ENCODE measurements around the gene DRGX.

The DRGX gene

DNA sequence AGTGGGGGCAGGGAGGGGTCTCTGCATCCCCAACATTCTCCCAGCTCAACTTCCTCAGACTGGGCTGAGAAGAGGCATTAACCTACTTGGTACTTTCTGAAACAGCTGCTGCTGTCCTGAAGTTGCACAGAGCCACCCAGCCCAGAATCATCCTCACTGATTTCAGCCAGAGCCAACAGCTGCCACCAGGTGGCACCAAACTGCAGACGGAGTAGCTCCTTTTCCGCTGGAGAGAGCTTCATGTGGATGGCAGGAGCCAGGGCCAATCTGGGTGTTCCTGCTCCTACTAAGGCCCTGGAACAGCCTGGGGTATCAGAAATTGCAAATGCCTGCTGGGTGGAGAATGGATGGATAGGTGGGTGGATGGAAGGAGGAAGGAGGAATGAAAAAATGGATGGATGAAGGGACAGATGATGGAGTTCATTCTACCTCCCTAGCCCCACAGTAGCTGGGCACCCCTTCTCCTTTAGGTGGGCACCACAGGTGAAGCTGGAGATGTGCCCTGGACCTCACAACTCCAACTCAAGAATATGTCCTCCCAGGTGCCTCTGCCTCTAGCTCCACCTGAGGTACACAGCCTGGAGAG, 11.8 kb upstream of the DRGX start:
- DNase-seq: peak; percentile 57

GRCh38 chr10:49407151-49407550, 11.3 kb upstream of the DRGX start:
- DNase-seq: no peak

DNA sequence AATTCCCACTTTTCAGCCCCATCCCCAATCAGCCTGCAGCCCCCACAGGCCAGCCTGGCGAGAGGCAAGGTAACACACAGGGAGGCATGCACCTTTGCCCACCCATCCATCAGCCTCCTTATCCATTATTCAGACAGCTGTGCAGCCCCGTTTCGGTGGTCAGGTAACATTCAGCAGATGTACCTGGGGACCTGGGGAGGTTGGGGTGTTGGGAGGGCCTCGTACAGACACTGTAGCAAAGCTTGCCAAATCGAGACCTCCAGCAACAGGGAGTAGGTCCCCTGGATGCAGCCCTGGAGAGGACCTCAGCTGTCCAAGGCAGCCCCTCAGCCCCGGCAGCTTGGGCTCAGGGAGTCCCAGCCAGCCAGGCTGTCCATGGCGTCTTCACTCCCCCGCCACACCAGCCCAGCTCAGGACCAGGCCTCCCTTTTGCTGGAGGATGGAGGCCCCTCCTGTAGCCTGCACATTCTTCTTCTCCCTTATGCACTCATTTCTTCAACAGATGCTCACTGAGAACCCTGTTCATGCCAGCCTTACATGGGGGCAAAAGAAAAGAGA, 8.5 kb upstream of the DRGX start:
- DNase-seq: no peak

- no peak for DNase-seq
These were observed 7.5 kb upstream of the DRGX start for GRCh38 chr10:49403363-49403762.

DNA sequence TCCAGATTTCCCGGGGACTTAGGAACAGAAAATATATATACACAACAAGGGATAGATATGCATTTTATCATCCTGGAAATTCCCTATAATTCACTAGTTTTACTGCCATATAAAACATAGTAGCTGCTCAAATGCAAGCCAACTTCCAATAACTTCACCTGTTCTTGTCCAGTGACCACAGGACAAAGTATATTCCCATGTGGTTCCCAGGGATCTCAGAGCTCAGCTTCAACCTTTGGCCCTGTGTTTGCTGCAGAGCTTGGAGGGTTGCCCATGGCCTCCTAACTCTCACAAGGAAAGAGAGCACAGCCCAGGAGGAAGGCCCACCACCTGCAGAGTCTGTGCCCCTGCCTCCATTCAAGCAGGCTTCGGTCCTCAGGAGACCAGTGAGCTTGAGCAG, 4.5 kb upstream of the DRGX start:
- no peak for DNase-seq

DNA sequence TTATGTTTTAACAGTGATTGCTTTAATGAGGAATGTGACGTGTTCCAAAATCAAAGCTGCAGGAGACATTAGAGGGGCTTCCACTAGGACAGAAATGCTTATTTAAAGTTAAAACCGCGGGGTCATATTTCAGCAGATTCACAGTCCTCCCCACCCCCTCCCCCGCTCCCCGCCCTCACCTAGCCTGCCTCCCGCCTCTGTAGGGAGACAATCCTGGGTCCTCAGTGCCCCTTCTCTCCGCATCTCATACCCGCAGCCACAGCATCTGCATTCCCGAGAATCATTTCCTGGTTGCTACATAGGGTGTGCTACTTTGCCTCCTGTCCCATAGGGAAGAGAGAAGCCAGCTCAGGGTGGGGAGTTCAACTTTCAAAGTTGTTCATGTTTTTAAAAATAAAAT, 3.1 kb upstream of the DRGX start:
- no peak for DNase-seq

DNA sequence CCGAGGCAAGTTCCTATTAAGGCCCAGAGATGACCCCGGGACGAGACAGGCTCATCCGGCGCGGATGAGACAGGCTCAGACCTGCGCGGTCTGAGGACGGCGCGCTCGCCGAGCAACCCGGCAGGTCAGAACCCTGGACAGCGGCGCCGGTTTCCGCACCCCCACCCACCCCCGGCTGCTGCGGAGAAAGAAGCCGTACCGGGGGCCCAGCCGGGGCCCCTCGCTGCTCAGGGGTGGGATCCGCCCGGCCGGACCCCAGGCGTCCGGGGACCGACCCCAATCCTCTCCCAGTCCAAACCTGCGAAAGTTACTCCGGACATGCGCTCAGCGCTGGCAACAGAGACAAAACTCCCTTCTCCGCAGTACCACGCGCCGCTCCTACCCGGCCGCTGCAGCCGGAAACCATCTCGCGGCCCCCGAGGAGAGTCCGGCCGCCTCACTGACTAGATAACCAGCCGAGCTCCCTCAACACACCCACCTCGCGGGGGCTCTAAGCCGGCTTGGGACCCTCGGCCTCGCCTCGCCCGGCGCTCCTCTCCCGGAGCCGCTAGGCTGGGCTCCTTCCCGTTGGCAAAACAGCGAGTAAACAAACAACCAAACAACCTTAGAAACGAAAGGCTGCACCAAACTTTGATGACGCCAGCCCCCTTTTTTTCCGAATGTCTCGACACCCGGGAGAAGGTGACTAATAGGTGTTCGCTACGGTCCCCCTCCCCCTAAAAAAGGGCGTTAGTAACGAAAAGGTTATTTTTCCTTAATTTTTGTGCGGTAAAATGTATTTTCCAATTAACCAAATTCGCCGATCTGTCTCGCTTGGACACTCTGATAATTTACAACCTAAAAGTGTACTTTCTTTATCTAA, 2.3 kb upstream of the DRGX start:
- DNase-seq: no peak

- no peak for DNase-seq
These were observed 1.4 kb upstream of the DRGX start for GRCh38 chr10:49397036-49397999.

GRCh38 chr10:49396666-49396999, 744 bp upstream of the DRGX start:
- DNase-seq: no peak

DNA sequence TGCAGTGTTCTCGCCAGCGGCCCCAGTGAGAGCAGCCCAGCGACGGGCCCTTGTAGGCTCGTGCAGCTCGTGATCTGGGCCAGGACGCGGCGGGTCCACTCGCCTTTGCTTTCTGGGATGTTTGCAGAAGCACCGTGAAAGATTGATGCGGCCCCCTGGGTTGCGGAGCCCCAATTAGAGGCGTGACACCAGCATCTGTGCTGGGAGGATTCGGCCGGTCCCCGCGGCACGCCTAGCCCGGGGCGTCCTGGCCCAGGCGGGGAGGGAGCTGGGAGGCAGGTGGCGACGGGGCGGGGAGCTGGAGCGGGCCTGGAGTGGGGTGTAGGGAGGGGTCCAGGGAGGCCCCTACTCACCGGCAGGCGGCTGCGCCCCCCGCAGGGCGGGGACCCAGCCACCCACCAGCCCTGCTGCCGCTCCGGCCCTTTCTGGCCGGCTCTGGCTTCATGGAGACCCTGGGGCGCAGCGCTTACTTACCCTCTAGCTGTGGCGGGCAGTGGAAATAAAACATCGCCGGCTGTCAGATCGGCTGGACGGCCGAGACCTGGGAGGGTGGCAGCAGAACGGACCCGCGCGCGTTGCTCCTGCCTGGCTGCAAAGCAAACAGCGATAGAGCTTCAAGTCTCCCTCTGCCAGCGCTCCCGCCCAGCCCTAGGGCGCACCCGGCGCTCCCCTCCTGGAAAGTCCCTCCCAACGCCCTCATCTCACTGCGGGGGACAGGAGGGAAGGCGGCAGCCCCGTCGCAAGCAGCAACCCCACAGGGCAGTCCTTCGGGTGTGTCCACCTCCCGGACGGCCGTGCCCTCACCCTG, 752 bp downstream of the DRGX start:
- DNase-seq: no peak

DNA sequence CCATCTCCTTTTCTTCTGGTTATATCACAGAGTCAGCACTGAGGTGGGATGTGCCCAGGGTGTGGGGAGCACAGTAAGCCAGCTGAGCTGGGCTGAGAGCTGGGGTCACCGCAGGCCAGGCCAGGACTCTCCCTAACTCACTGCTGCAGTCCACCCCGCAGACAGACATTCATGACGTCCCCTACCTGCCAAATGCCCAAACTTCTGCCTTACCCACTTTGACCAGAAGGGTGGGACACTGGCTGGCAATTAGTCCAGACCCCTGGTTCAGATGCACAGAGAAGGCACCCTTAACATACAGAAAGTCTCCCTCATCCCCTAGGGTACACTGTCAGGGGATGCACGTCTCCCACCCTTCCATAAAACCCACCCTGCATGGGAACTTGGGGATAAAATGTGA, 2.1 kb downstream of the DRGX start:
- DNase-seq: no peak

GRCh38 chr10:49393301-49393700, 2.6 kb downstream of the DRGX start:
- DNase-seq: no peak

DNA sequence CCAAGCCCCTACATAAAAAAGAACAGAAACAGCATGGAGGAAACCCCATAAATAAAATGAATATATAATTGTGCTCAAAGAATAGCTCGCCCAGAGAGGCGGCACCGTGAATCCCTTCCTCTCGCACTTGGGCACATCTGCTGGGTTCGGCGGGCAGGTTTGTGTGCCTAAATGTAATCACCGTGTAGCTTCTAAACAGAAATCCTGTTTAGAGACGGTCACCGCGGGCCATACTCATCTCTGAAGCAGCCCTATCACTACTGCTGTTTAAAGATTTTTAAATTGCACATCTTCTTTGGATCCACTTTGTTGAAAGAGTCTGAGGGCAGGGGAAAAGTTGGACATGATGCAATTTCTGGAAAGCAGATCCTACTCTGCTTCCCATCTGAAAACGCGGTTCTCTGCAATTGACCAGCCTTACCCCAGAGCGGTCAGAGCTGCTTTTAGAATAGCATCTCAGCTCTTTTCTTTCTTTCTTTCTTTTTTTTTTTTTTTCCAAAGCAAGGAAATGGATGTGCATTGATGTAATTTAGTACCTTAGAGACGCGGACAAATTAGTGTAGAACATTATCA, 6.4 kb downstream of the DRGX start:
- DNase-seq: no peak

- DNase-seq: no peak
These were observed 7.7 kb downstream of the DRGX start for GRCh38 chr10:49388161-49388560.

GRCh38 chr10:49387071-49387470, 8.8 kb downstream of the DRGX start:
- no peak for DNase-seq

DNA sequence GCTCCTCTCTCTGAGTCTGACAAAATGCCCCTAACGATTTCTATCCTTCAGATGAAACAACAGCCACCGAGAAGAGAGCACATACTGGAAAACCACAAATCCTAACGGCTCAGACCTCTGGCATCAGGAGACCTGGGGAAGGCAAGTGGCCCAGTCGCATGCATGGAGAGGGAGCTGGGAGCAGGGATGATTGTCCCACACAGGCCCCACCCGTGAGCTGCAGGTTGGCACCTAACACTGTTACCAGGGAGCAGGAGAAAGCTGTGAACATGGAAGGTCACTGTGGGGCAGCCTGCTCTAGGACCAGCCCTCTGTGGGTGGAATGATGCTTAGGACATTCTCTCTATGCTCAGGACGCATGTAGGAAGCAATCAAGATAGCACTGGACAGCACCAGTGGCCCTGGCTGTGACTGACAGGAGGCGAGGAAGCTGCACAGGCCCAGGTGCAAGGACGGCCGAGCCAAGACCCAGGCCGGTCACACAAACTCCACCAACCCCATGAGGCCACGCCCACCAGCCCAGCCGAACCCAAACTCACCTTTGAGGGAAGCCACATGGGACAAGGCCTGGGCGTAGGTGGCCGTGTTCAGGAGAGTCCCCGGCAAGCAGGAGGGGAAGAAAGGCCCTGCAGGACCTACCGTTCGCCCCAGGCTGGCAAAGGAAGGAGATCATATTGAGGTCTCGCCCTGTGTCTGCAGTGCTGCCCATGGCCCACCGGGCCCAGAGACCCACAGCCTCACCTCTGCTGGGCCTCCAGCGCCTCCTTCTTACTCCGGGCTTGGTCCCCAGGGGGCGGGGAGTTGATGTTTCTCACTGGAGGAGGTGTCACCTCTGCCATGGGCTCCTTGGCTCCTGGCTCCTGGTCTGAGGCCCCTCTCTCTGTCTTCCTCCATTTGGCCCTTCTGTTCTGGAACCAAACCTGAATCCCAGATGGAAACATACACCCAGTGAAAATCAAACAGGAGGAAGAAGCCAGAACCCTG, 9.7 kb downstream of the DRGX start:
- no peak for DNase-seq

GRCh38 chr10:49384268-49384953, 11.5 kb downstream of the DRGX start:
- no peak for DNase-seq

DNA sequence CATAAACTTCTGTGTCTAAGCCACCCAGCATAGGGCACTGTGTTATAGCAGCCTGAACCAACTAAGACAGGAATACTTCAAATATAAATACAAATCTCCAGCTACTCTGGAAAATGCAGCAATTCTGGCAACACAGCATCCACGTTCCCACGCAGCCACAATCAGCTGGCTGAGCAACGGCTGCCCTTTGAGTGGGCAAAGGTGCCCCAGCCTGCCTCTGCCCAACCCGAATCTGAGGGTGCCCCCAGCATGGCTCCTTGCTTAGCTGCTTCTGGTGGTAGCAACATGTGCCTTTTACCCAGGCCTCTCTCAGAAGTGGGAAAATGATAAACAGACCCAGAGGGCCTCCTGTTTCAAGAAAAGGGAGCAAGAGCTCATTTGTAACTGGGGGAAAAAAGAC, 12.0 kb downstream of the DRGX start:
- DNase-seq: no peak

DNA sequence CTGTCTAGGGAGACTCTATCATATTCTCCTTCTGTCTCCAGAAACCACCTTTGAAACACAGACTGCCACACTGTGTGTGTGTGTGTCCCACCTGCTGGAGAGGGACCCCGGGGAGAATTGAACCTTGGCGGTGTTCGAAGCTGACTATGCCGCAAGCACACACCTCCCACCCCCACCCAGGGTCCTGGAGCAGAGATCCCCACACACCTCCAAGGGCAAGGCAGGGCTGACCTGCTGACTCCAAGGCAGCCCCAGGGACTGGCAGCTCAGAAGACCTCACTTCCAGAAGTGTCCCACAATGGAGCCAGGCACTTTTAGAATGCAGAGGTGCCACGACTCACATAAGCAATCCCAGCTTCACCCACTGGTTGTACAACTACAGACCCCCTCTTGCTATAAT, 13.1 kb downstream of the DRGX start:
- DNase-seq: no peak

- no peak for DNase-seq
These were observed 13.7 kb downstream of the DRGX start for GRCh38 chr10:49382226-49382625.
